Thymus (tissue), 11 donors: ENCODE measurements around the gene PHF13. TPM values are rescaled to one million over a fixed set of nuclear protein-coding genes. Genes with fewer than 3 reads are reported as not detected.

Experiments used
- DNase-seq, 9 donors: peaks; one replicate each; pipeline ENCODE4 v3.0.0-alpha.2; 2013; ENCODE audit warnings: low spot score in 9 of 9, low read depth in 6 of 9, missing footprints in 1 of 9
- H3K27ac ChIP-seq, 2 donors: one replicate each; pipeline ENCODE4 v1.5.1; 2013; ENCODE audit warnings: control low read depth in 1 of 2, low read depth in 1 of 2, low read length in 1 of 2, mild to moderate bottlenecking in 1 of 2, moderate library complexity in 1 of 2
- H3K27me3 ChIP-seq, 2 donors: one replicate each; pipeline ENCODE4 v1.5.1; 2013; ENCODE audit warnings: low read length in 1 of 2; ENCODE audit not compliant: control insufficient read depth in 2 of 2, insufficient read depth in 1 of 2
- H3K36me3 ChIP-seq, 2 donors: one replicate each; pipeline ENCODE4 v1.5.1; 2013; ENCODE audit warnings: low read length in 1 of 2, mild to moderate bottlenecking in 1 of 2, moderate library complexity in 1 of 2; ENCODE audit not compliant: control insufficient read depth in 2 of 2, insufficient read depth in 2 of 2
- H3K4me1 ChIP-seq, 2 donors: one replicate each; pipeline ENCODE4 v1.5.1; 2013; ENCODE audit warnings: low read length in 2 of 2; ENCODE audit not compliant: control insufficient read depth in 2 of 2, insufficient read depth in 2 of 2
- H3K4me3 ChIP-seq, 2 donors: one replicate each; pipeline ENCODE4 v1.5.1; 2013; ENCODE audit warnings: low read length in 2 of 2, control low read depth in 1 of 2, mild to moderate bottlenecking in 1 of 2
- H3K9me3 ChIP-seq, 2 donors: one replicate each; pipeline ENCODE4 v1.5.1; 2013; ENCODE audit warnings: low read length in 1 of 2, mild to moderate bottlenecking in 1 of 2; ENCODE audit not compliant: control insufficient read depth in 2 of 2, insufficient read depth in 1 of 2
- WGBS: extraction: QIAGEN DNeasy Blood & Tissue Kit; methylation state at CpG from one replicate; pipeline ENCODE4 v1.1.7; 2013; 5-methylcytosine and 5-hydroxymethylcytosine counted together
- polyA plus RNA-seq: library from polyadenylated mRNA; stranded (reverse); fragments of 200-250 nt; gene quantifications from one replicate; pipeline ENCODE4 v1.2.3, GENCODE V29; 2013
- total RNA-seq: library from RNA; stranded (reverse); fragments of 120-200 nt; gene quantifications from one replicate; pipeline ENCODE4 v1.2.4, GENCODE V29; 2013
- donor health status: healthy.

The PHF13 gene
- total and polyA plus RNA-seq, 2 donors: 3.5 to 11.4 TPM

DNA sequence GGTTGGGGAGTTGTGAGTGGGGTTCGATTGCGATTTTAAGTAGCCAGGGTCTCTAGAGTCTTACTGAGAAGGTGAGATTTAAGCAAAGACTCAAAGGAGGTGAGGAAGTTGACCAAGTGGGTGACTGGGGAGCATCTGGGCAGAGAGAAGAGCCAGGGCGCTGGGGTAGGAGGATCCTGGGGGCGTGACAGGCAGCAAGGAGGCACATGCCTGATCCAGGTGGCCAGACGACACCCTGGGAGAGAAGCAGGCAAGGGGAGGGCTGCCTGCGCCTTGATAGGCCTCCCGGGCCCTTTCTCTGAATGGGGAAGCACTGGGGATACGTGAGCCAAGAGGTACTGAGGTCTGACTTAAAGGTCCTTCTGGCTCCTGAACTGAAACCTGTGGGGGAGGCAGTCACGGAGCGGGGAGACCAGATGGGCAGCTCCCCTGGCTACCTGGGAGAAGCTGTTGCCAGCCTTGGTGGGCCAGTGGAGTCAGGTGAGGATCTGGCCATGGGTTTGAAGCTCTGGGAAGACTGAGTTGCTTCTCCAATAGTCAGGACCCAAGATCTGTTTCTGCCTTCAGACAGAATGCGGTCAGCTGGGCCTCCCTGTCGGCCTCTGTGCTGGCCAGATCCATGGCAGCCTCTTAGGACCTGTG, 28.3 kb upstream of the PHF13 start:
- H3K36me3 ChIP-seq: peaks cover 29 to 35% of the 10 kb centered on the region in 2 donors

DNA sequence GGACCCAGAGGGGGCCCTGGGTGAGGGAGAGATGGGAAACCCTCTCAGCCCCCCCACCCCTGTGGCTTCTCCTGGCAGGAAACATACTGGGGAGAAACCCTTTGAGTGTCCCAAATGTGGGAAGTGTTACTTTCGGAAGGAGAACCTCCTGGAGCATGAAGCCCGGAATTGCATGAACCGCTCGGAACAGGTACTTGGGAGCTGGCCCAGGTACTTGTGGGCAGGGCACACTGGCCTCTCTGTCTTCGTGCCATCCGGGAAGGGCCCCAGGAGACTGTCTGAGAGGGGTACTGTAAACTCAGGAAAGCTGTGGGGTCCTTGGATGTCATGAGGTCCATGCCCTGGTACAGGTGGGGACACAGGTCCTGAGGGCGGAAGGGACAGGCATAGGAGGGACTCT, 27.7 kb upstream of the PHF13 start:
- no peaks in the 10 kb centered on the region for H3K27me3 ChIP-seq
- 98% methylated on average over 7 of the region's 7 CpGs for WGBS
- peaks cover 0 to 3% of the 10 kb centered on the region in 2 donors for H3K9me3 ChIP-seq
- DNase-seq: no peak
- H3K27ac ChIP-seq: no peak overlapping the region
- peaks cover 30 to 31% of the 10 kb centered on the region in 2 donors for H3K4me1 ChIP-seq
- peaks cover 34 to 40% of the 10 kb centered on the region in 2 donors for H3K36me3 ChIP-seq
- no peak overlapping the region for H3K4me3 ChIP-seq

More for the DNA sequence above, 28.3 kb upstream of the PHF13 start:
- Histone ChIP-seq H3K27me3 (no peaks in the 10 kb centered on the region), H3K27ac (no peak overlapping the region), H3K4me3 (no peak overlapping the region), H3K4me1 (peaks cover 33 to 36% of the 10 kb centered on the region in 2 donors), H3K9me3 (peaks cover 0 to 4% of the 10 kb centered on the region in 2 donors)
- DNase-seq: no peak
- WGBS: 97% methylated on average over 12 of the region's 12 CpGs

DNA sequence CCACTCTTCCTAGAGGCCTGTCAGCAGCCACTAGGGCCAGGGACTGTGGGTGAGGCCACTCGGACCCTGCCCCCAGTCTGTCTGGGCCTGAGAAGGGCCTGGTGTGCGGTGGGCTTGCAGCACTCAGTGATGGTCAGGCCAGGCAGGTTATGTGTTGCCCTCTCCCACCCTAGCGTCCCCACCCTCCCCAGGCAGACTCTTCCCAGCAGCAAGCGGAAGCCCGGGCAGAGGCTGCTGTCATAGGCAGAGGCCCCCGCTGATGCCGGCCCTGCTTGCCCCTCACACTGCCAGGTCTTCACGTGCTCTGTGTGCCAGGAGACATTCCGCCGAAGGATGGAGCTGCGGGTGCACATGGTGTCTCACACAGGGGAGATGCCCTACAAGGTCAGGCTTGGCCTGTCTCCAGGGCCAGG, 27.1 kb upstream of the PHF13 start:
- WGBS: 97% methylated on average over 11 of the region's 11 CpGs
- Histone ChIP-seq H3K27ac (no peak overlapping the region), H3K27me3 (no peaks in the 10 kb centered on the region), H3K9me3 (no peaks in the 10 kb centered on the region), H3K4me1 (peaks cover 31 to 32% of the 10 kb centered on the region in 2 donors), H3K4me3 (no peak overlapping the region), H3K36me3 (peaks cover 35 to 40% of the 10 kb centered on the region in 2 donors)
- DNase-seq: no peak

DNA sequence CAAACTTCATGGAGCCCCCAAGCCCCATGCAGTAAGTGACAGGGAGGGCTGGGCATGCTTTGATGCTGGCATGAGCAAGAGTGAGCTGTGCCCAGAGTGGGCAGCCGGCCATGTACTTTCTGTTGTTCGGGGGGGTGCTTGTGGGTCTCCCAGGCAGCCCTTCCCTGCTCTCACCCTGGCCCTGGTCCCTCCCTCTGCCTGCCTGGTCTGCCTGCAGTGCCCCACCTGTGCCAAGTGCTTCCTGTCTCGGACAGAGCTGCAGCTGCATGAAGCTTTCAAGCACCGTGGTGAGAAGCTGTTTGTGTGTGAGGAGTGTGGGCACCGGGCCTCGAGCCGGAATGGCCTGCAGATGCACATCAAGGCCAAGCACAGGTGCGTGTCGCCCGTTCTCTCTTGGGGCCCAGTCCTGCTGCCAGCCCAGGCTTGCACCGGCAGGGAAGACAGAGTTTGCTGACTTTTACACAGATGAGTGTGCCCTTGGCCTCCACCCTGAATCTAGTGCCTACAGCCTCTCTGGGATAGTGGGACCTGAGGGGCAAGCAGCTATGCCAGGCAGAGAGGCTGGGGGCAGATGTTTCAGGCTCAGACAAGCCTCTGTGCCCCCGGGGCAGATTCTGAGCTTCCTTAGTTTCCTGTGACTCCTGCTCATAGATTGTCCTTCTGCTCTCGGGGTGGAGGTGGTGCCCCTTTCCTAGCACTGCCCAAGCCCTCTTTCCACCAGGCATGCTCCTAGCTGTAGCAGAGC, 26.1 kb upstream of the PHF13 start:
- peak in 1 of 9 donors; percentile 42 for DNase-seq
- Histone ChIP-seq H3K27me3 (no peaks in the 10 kb centered on the region), H3K36me3 (peaks cover 37 to 45% of the 10 kb centered on the region in 2 donors), H3K9me3 (peaks cover 0 to 1% of the 10 kb centered on the region in 2 donors), H3K4me1 (peaks cover 23 to 25% of the 10 kb centered on the region in 2 donors), H3K4me3 (no peak overlapping the region), H3K27ac (peak overlapping the region in 1 of 2 donors; percentile 37)
- 16% methylated on average over 13 of the region's 13 CpGs for WGBS

DNA sequence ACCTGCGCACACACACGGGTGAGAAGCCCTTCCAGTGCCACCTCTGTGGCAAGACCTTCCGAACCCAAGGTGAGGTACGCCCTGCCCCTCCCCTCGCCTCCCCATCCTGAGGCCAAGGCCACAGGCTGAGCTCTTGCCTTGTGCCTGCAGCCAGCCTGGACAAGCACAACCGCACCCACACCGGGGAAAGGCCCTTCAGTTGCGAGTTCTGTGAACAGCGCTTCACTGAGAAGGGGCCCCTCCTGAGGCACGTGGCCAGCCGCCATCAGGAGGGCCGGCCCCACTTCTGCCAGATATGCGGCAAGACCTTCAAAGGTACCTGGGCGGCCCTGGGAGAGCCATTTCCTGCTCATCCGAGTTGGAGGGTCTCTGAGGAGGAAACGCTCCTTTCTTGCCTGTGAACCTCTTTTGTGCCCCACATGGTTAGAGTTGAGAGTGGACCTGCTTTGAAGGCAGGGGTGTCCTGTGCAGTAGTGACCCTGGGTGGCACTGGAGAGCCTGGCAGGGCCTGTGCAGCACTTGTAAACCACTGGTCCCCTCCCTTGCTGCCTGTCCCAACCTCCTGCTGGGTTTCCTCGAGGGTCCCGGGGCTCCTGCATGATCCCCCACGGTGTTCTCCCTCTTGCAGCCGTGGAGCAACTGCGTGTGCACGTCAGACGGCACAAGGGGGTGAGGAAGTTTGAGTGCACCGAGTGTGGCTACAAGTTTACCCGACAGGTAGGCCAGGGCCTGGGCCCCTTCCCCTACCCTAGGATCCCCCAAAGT, 25.2 kb upstream of the PHF13 start:
- no peak for DNase-seq
- no peaks in the 10 kb centered on the region for H3K27me3 ChIP-seq
- no peak overlapping the region for H3K4me3 ChIP-seq
- H3K27ac ChIP-seq: peak overlapping the region in 1 of 2 donors; percentile 18
- H3K9me3 ChIP-seq: peaks cover 0 to 1% of the 10 kb centered on the region in 2 donors
- peaks cover 44 to 52% of the 10 kb centered on the region in 2 donors for H3K36me3 ChIP-seq
- H3K4me1 ChIP-seq: peaks cover 23 to 25% of the 10 kb centered on the region in 2 donors
- 92% methylated on average over 25 of the region's 25 CpGs for WGBS

DNA sequence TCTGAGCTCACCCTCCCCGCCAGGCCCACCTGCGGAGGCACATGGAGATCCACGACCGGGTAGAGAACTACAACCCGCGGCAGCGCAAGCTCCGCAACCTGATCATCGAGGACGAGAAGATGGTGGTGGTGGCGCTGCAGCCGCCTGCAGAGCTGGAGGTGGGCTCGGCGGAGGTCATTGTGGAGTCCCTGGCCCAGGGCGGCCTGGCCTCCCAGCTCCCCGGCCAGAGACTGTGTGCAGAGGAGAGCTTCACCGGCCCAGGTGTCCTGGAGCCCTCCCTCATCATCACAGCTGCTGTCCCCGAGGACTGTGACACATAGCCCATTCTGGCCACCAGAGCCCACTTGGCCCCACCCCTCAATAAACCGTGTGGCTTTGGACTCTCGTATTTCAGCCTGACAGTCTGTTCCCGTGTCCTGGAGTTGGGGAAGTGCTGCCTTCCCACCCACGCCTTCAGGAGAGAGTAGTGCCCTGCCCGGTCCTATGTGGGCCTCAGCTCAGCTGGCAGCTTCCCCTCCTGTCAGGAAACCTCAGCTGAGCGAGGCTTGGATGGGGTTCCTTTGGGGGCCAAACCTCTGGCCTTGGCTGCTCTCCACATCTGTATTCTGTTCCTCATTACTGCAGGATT, 24.5 kb upstream of the PHF13 start:
- H3K4me3 ChIP-seq: no peak overlapping the region
- DNase-seq: no peak
- H3K27me3 ChIP-seq: no peaks in the 10 kb centered on the region
- peaks cover 51 to 59% of the 10 kb centered on the region in 2 donors for H3K36me3 ChIP-seq
- H3K9me3 ChIP-seq: peaks cover 0 to 1% of the 10 kb centered on the region in 2 donors
- peaks cover 23 to 25% of the 10 kb centered on the region in 2 donors for H3K4me1 ChIP-seq
- WGBS: 93% methylated on average over 24 of the region's 24 CpGs
- no peak overlapping the region for H3K27ac ChIP-seq

DNA sequence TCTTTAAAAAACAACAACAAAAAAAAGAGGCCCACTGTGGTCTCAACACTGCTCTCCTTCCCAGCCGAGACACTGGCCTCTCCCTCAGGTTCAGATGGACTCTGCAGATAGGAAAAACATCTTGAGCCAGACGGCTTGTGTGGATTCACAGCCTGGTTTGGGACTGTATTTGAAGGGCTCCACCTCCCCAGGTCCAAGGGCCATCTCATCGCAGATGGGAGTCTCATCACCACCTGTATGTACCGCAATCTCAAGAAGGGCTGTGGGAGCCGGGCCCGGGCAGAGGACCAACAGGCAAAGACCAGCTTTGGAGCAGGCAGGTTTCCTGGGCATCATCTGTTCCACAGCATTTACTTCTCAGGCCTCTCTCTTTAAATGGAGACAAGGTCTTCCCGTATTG, 23.5 kb upstream of the PHF13 start:
- Histone ChIP-seq H3K36me3 (peaks cover 53 to 67% of the 10 kb centered on the region in 2 donors), H3K4me1 (peaks cover 23 to 25% of the 10 kb centered on the region in 2 donors), H3K4me3 (no peak overlapping the region), H3K27ac (no peak overlapping the region), H3K9me3 (peaks cover 0 to 1% of the 10 kb centered on the region in 2 donors), H3K27me3 (no peaks in the 10 kb centered on the region)
- DNase-seq: no peak
- WGBS: 99% methylated on average over 7 of the region's 7 CpGs

DNA sequence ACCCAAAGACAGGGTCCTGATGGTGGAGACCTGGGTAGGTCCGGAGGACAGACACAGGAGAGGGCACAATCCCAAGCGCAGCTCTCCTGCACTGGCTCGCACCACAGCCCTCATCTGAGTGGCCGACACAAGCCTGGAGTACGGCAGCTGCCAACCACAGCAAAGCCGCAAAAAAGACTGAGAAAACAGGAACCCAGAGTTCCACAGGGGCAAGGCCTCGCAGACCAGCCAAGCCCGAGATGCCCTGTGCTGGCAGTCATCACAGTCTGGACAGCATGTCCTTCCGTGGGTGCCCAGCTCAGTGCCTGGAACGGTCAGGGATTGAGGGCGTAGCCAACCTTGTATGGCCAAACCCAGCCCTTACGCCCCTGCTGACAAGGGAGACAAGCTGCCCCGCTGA, 22.3 kb upstream of the PHF13 start:
- Histone ChIP-seq H3K4me1 (peaks cover 23 to 25% of the 10 kb centered on the region in 2 donors), H3K27ac (no peak overlapping the region)
- WGBS: 34% methylated on average over 13 of the region's 13 CpGs

More for the DNA sequence above, 22.3 kb upstream of the PHF13 start:
- H3K4me3 ChIP-seq: no peak overlapping the region
- H3K36me3 ChIP-seq: peaks cover 57 to 72% of the 10 kb centered on the region in 2 donors
- no peaks in the 10 kb centered on the region for H3K27me3 ChIP-seq
- no peak for DNase-seq
- H3K9me3 ChIP-seq: peaks cover 0 to 1% of the 10 kb centered on the region in 2 donors
